ENCODE results near the gene EIF2AK2.

The EIF2AK2 gene

DNA sequence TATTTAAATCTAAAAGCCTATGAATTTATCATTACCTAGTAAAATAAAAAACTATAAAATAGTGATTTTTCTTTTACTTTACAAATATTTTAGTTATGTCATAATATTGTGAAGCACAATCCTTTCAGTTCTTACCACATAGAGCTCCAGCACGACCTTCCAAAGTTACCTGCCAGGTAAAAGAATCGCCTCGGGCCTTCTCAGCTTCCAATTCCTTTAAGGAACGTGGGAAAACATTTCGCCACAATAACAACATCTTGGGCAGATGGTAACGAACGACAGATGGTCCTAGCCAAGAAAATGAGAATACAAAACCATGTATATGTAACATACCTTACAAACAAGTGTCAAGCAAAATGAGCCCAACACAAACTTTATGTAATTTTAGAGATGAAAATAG lies 96.3 kb downstream of the EIF2AK2 start:
- no peak for TF ChIP-seq CTCF (IDR thresholded peaks at IDR 0.05; ENCODE audit: low read depth, low read length, missing control alignments)
- no peak overlapping the region for H3K4me3 ChIP-seq (ENCODE audit: low read depth, low read length)
- in situ Hi-C loops (cut with HindIII; ENCODE audit: low sequenced_read_pairs): no loop called here
- no peak for DNase-seq (ENCODE audit: low read depth)

DNA sequence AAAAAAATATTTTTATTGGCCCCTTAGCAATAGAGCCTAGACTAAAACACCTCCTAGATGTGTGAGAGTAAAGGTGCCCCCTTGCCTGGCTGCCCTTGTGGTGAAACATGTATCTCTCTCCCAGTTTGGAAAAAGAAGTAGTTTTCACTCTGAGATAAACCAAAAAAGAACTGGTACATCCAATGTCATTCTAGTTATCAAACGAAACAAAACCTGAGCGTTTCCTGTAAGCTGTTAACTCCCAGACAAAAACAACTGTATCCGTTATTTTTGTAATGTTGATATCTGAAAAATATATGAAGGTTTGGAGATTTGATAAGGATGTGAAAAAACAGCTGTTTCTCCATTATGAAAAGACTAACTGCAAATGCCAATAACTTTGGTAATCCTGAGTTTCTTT lies 96.9 kb downstream of the EIF2AK2 start:
- TF ChIP-seq CTCF (IDR thresholded peaks at IDR 0.05; ENCODE audit: low read depth, low read length, missing control alignments): no peak
- in situ Hi-C loops (cut with HindIII; ENCODE audit: low sequenced_read_pairs): no loop called here
- DNase-seq (ENCODE audit: low read depth): no peak
- no peak overlapping the region for H3K4me3 ChIP-seq (ENCODE audit: low read depth, low read length)

- no peak for DNase-seq (ENCODE audit: low read depth)
- H3K4me3 ChIP-seq (ENCODE audit: low read depth, low read length): no peak overlapping the region
- TF ChIP-seq CTCF (IDR thresholded peaks at IDR 0.05; ENCODE audit: low read depth, low read length, missing control alignments): no peak
- in situ Hi-C loops (cut with HindIII; ENCODE audit: low sequenced_read_pairs): no loop called here
Observed at GRCh38 chr2:37052600-37053332, 104.0 kb downstream of the EIF2AK2 start.
